SK-N-MC (cell line): ENCODE data around the gene CRMP1.
"Not testable (repeated sequence)": the region's sequence is repeated elsewhere in the genome, so short reads cannot be mapped to it uniquely, and the experiment has no call there.

Experiments used
- DNase-seq: peaks from one replicate; pipeline ENCODE4 v3.0.0-alpha.2; 2011; ENCODE audit warnings: low read depth, low spot score
- H3K27ac ChIP-seq: fragments of 200-600 bp; sonication (generic); 2 replicates; pipeline ENCODE4 v1.5.1; 2016; ENCODE audit warnings: mixed run types
- H3K36me3 ChIP-seq: fragments of 200-600 bp; sonication (generic); 2 replicates; pipeline ENCODE4 v1.6.1; 2017; ENCODE audit warnings: antibody characterized with exemption, low read length, mixed read lengths; ENCODE audit not compliant: insufficient read depth
- H3K4me3 ChIP-seq: fragments of 200-600 bp; sonication (generic); 2 replicates; pipeline ENCODE4 v1.5.1; 2016
- H3K9ac ChIP-seq: fragments of 200-600 bp; sonication (generic); 2 replicates; pipeline ENCODE4 v1.8.0; 2017; ENCODE audit warnings: mixed run types, mixed read lengths; ENCODE audit not compliant: insufficient read length
- H3K9me3 ChIP-seq: fragments of 200-600 bp; sonication (generic); 2 replicates; pipeline ENCODE4 v1.6.1; 2017; ENCODE audit warnings: low read depth, mild to moderate bottlenecking, antibody characterized with exemption, low read length, moderate library complexity, mixed read lengths
- EZH2 ChIP-seq: fragments of 200-600 bp; sonication (generic); IDR thresholded peaks from one replicate; pipeline ENCODE4 v1.6.1; 2017; ENCODE audit warnings: antibody characterized with exemption
- FOXP2 ChIP-seq: optimal IDR thresholded peaks from 2 replicates; pipeline ENCODE3; 2011; ENCODE audit warnings: mild to moderate bottlenecking, moderate library complexity; ENCODE audit not compliant: insufficient read depth; ENCODE audit errors: extremely low read length, control extremely low read depth
- POLR2AphosphoS5 ChIP-seq: IDR thresholded peaks from 2 replicates; pipeline ENCODE4 v1.6.1; 2012; ENCODE audit warnings: mild to moderate bottlenecking, low read depth, low read length, borderline replicate concordance

The CRMP1 gene

DNA sequence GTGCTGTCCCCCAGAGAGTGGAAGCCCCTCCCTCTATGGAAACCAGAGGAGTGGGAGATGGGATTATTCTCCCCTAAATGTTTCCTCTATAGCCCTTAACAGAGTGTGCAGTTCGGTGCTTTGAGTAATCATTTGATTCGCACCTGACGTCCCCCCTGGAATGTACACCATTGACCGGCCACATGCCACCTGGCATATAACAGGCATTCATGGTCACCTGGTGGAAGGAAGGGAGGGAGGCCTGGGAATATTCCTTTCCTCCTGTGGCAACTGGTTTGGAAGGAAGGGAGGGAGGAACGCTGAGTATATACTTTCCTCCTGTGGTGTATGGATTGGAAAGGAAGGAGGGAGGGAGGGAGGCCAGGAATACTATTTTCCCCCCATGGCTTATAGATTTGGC lies 77.2 kb downstream of the CRMP1 start:
- TF ChIP-seq FOXP2: no peak
- TF ChIP-seq POLR2AphosphoS5: no peak
- TF ChIP-seq EZH2: no peak
- Histone ChIP-seq H3K9me3 (no peaks in the 10 kb centered on the region), H3K36me3 (peaks cover 2% of the 10 kb centered on the region; the same call in 1 of the 2 replicates), H3K27ac (no peak overlapping the region), H3K9ac (no peak overlapping the region), H3K4me3 (no peak overlapping the region)
- no peak for DNase-seq

DNA sequence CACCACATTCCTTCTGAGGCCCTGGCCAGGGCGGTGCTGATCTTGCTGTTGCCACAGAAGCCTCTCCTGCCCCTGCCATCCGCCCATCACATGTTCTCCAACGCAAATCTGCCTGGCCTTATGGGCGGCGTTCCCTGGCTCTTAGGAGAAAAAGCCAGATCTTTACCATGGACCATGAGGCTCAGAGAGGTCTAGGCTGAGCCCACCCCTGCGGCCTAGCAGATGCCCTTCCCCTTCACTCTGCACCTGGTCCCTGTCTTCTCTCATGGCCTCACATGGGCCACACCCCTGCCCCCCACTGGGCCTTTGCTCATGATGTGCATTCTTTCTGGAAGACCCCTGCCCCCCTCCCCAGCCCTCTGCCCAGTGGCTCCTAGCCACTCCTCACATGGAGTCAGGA lies 78.5 kb downstream of the CRMP1 start:
- Histone ChIP-seq H3K9me3 (no peaks in the 10 kb centered on the region), H3K36me3 (peaks cover 7% of the 10 kb centered on the region; the same call in 1 of the 2 replicates), H3K9ac (no peak overlapping the region), H3K4me3 (no peak overlapping the region), H3K27ac (no peak overlapping the region)
- no peak for TF ChIP-seq POLR2AphosphoS5
- TF ChIP-seq EZH2: no peak
- TF ChIP-seq FOXP2: no peak
- no peak for DNase-seq

DNA sequence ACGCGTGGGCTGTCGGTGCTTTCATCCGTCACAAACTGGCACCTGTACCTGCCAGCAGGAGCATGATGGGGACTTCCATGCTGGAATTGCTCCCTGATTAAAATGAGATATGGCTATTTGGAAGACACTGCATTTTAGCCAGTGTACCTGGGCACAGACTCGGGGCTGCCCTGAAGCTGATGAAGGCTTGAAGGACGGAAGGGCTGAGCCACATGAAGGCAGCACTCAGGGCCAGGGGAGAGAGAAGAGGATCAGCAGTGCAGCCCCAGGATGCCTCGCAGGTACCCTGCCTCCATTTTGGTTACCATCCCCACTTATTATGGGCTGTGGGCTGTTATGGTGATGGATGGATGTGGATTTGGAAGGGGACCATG lies 79.0 kb downstream of the CRMP1 start:
- Histone ChIP-seq H3K4me3 (no peak overlapping the region), H3K36me3 (peaks cover 7% of the 10 kb centered on the region; the same call in 1 of the 2 replicates), H3K9me3 (no peaks in the 10 kb centered on the region), H3K27ac (no peak overlapping the region), H3K9ac (no peak overlapping the region)
- DNase-seq: no peak
- TF ChIP-seq FOXP2: no peak

DNA sequence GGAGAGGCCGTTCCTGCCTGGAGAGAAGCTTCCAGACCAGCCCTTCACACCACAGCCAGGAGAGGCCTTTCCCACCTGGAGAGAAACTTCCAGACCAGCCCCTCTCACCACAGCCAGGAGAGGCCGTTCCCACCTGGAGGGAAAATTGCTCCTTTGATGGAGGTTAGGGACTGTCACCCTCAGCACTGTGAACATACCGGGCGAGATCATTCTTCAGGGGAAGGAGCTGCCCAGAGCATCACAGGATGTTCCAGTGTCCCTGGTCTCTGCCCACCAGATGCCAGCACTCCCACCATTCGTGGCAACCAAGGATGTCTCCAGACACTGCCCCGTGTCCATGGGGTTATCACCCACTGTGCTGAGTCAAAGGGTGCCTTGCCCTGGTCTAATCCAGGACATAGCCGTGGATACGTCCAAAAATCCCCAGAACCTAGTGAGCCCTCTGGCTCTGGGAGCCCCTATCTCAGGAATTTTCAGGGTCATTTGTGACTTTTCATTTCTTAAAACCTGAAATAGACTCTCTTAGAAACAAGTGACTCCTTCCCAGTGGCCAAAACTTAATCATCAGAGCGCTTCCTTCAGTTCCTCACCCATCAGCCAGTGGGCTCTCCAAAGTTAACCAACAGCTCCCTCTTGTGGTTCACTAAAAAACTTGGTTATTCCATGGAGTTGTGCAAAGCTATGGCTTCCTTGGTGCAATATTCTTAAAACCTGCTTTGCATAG lies 80.2 kb downstream of the CRMP1 start:
- TF ChIP-seq FOXP2: no peak
- no peak for TF ChIP-seq EZH2
- TF ChIP-seq POLR2AphosphoS5: no peak
- Histone ChIP-seq H3K9me3 (no peaks in the 10 kb centered on the region), H3K27ac (no peak overlapping the region), H3K9ac (no peak overlapping the region), H3K36me3 (peaks cover 7% of the 10 kb centered on the region; the same call in 1 of the 2 replicates), H3K4me3 (no peak overlapping the region)
- DNase-seq: peak; percentile 32

- not testable (repeated sequence) for H3K9ac ChIP-seq, H3K27ac ChIP-seq, H3K36me3 ChIP-seq, H3K4me3 ChIP-seq, DNase-seq, H3K9me3 ChIP-seq
Measured at GRCh38 chr4:5812057-5812456, 80.8 kb downstream of the CRMP1 start.

DNA sequence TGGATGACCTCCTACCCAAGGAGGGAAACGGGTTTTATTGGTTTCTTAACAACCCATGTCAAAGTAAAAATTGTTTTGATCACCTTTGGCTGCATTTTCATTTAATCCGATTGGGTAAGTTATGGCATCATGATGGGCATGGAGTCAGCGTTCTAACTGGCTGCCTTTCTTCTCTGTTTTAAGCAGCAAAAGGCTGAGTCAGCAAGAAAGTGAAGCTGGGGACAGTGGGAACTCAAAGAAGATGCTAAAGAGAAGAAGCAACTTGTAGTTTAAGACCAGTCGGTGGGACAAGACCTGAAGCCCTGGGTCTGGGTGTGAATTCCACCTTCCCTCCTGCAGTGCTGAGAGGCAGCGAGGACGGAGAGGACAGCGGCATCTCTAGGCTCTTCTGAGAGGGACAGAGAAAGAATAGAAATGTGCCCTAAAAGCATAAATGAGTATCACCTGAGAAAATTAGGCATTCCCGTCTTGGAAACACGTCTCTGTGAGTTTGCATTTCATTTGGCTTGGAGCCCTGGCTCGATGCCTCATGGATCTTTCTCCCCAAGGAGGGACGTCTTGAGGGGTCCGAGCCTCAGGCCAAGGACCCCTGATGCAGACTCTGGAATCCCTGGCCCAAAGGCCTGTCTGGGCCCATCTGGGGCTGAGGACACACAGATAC lies 82.0 kb downstream of the CRMP1 start:
- Histone ChIP-seq H3K9me3 (no peaks in the 10 kb centered on the region), H3K4me3 (no peak overlapping the region), H3K9ac (no peak overlapping the region), H3K36me3 (peaks cover 7% of the 10 kb centered on the region; the same call in 1 of the 2 replicates), H3K27ac (no peak overlapping the region)
- DNase-seq: no peak
- no peak for TF ChIP-seq EZH2

- peaks cover 7% of the 10 kb centered on the region; the same call in 1 of the 2 replicates for H3K36me3 ChIP-seq
- H3K27ac ChIP-seq: no peak overlapping the region
- no peak overlapping the region for H3K4me3 ChIP-seq
- no peak overlapping the region for H3K9ac ChIP-seq
- no peaks in the 10 kb centered on the region for H3K9me3 ChIP-seq
- DNase-seq: no peak
- TF ChIP-seq EZH2: no peak
- no peak for TF ChIP-seq FOXP2
- TF ChIP-seq POLR2AphosphoS5: no peak
Measured at GRCh38 chr4:5810151-5810550, 82.7 kb downstream of the CRMP1 start.

DNA sequence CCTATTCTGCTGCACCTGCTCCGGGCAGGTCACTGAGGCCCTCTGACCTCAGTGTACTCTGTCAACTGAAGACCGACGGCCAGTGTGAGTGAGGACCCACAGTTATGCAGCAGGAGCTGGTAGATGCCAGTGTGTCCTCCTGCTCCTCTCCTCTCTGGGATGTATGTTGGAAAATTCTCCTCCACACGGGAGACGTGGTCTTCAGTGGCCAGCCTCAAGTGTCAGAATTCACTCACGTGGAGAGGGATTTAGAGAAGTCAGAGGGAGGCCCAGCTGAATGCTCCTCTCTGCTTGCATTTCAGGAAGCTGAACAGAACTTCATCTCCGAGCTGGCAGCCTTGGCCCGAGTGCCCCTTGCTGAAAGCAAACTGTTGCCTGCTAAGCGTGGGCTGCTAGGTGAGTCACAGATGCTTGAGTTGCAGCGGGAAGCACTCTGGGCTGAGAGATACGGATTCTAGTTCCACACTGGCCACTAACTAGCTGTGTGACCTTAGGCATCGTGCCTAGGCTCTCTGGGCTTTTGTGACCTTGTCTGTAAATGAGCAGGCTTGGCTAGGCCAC lies 83.6 kb downstream of the CRMP1 start:
- TF ChIP-seq EZH2: no peak
- TF ChIP-seq POLR2AphosphoS5: no peak
- TF ChIP-seq FOXP2: no peak
- Histone ChIP-seq H3K4me3 (no peak overlapping the region), H3K9ac (no peak overlapping the region), H3K27ac (no peak overlapping the region), H3K36me3 (peaks cover 7% of the 10 kb centered on the region; the same call in 1 of the 2 replicates), H3K9me3 (no peaks in the 10 kb centered on the region)
- no peak for DNase-seq

GRCh38 chr4:5808081-5808741 lies 84.7 kb downstream of the CRMP1 start:
- Histone ChIP-seq H3K9me3 (no peaks in the 10 kb centered on the region), H3K4me3 (no peak overlapping the region), H3K36me3 (peaks cover 7% of the 10 kb centered on the region; the same call in 1 of the 2 replicates), H3K27ac (no peak overlapping the region), H3K9ac (no peak overlapping the region)
- DNase-seq: no peak
- TF ChIP-seq POLR2AphosphoS5: no peak
- no peak for TF ChIP-seq FOXP2
- no peak for TF ChIP-seq EZH2
